Measurements from ENCODE around the gene LAMTOR1. TPM values are rescaled to one million over a fixed set of nuclear protein-coding genes. Genes with fewer than 3 reads are reported as not detected.

Gene LAMTOR1
- total RNA-seq, 1 experiment from 2014 or later = 96.3 TPM

DNA sequence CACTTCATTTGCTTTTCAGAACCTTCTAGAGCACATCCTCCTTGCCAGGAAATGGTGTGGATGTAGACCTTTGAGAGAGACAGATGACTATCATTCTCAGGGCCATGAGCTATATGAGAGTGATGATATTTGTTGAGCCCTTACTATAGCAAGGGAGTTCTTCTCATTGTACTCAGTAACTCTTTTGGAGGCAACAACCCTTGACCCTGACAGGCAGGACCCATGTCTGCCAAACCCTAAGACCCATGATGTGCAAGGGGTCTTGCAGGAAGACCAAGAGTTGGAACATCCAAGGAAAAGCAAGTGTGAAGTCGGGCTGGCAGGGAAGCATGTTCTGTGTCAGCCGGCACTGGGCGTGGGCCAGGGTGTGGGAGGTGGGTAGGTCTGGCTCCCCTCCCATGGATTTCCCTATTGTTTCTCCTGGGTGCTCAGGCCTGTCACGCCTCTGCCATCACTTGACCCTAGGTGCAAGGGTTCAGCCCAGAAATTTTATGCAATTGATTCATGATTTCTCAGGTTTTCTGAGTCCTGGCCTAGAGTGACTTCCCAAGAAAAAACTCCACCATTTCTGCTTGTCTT lies 33.7 kb upstream of the LAMTOR1 start:
- Histone ChIP-seq H4K20me1 (ENCODE audit: control insufficient read depth, insufficient read depth, insufficient read length) (no peaks in the 10 kb centered on the region), H3K79me2 (ENCODE audit: insufficient read depth, low read length) (no peaks in the 10 kb centered on the region), H2AFZ (ENCODE audit: low read length) (no peak overlapping the region), H3K27ac (ENCODE audit: insufficient read length, low read depth, low read length) (no peak overlapping the region), H3T11ph (ENCODE audit: low read length) (no peak overlapping the region), H2BK5ac (ENCODE audit: insufficient read length, low read length) (no peak overlapping the region), H3K4me2 (ENCODE audit: insufficient read depth, insufficient read length, low read length) (no peak overlapping the region), H3K14ac (ENCODE audit: insufficient read depth, low read length) (no peak overlapping the region), H3K23me2 (ENCODE audit: insufficient read length, low read depth, low read length, poor library complexity, severe bottlenecking) (no peaks in the 10 kb centered on the region), H2BK12ac (ENCODE audit: insufficient read length, low read depth, low read length) (no peak overlapping the region), H4K8ac (replicated peaks; ENCODE audit: insufficient read length, low read depth, low read length) (no peak overlapping the region), H2AK5ac (ENCODE audit: insufficient read length, low read length) (no peak overlapping the region), H3K79me1 (ENCODE audit: insufficient read depth, low read depth, low read length, poor library complexity, severe bottlenecking) (no peaks in the 10 kb centered on the region), H3K56ac (ENCODE audit: insufficient read length, low read depth, low read length) (no peak overlapping the region), H3K9me3 (ENCODE audit: control insufficient read depth, low read depth, low read length) (no peaks in the 10 kb centered on the region), H3K27me3 (ENCODE audit: insufficient read depth, low read length) (no peaks in the 10 kb centered on the region), H2BK15ac (ENCODE audit: low read depth, low read length) (no peak overlapping the region), H3K18ac (ENCODE audit: insufficient read length, low read depth, low read length) (no peak overlapping the region), H3K23ac (ENCODE audit: insufficient read length, low read depth, low read length) (no peak overlapping the region), H2BK20ac (ENCODE audit: low read depth, low read length, poor library complexity, severe bottlenecking) (no peak overlapping the region), H3K4me1 (ENCODE audit: insufficient read depth, low read length) (no peaks in the 10 kb centered on the region; the same call in none of the 2 replicates), H2BK120ac (ENCODE audit: low read depth, low read length, poor library complexity, severe bottlenecking) (no peak overlapping the region), H4K5ac (ENCODE audit: insufficient read length, low read depth, low read length) (no peak overlapping the region), H4K91ac (ENCODE audit: insufficient read length, low read depth, low read length) (no peak overlapping the region), H3K9ac (ENCODE audit: extremely low read depth, insufficient read length, low read length) (no peak overlapping the region), H3K4ac (ENCODE audit: low read depth, low read length) (no peak overlapping the region)
- Mint-ChIP-seq H3K4me1 (peaks cover 0 to 5% of the 10 kb centered on the region in 2 experiments; a peak in 2 of 4 replicates), H3K9me3 (no peaks in the 10 kb centered on the region), H3K4me3 (no peak overlapping the region), H3K27ac (no peak overlapping the region), H3K36me3 (ENCODE audit: insufficient read depth in 1 of 3, low read depth in 3 of 3) (no peaks in the 10 kb centered on the region), H3K27me3 (ENCODE audit: low read depth) (peaks cover 19% of the 10 kb centered on the region)
- TF ChIP-seq, protein P1, sequence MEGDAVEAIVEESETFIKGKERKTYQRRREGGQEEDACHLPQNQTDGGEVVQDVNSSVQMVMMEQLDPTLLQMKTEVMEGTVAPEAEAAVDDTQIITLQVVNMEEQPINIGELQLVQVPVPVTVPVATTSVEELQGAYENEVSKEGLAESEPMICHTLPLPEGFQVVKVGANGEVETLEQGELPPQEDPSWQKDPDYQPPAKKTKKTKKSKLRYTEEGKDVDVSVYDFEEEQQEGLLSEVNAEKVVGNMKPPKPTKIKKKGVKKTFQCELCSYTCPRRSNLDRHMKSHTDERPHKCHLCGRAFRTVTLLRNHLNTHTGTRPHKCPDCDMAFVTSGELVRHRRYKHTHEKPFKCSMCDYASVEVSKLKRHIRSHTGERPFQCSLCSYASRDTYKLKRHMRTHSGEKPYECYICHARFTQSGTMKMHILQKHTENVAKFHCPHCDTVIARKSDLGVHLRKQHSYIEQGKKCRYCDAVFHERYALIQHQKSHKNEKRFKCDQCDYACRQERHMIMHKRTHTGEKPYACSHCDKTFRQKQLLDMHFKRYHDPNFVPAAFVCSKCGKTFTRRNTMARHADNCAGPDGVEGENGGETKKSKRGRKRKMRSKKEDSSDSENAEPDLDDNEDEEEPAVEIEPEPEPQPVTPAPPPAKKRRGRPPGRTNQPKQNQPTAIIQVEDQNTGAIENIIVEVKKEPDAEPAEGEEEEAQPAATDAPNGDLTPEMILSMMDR (conservative IDR thresholded peaks at IDR 0.05) = no peak
- WGBS (ENCODE audit: extremely low coverage, insufficient read length, low lambda C conversion rate) = no CpG with 5 or more reads among the region's 4 CpGs
- no peak for DNase-seq

Data from H9 (cell line).